ACHN (cell line): ENCODE results near the gene SRGAP2C.
"Not testable (repeated sequence)": the region's sequence is repeated elsewhere in the genome, so short reads cannot be mapped to it uniquely, and the experiment has no call there.

Experiments
- DNase-seq: peaks from one replicate; pipeline ENCODE4 v3.0.0-alpha.2; 2015
- in situ Hi-C: cut with HindIII; loops from 2 replicates; pipeline ENCODE4 v1.10.0; 2017; ENCODE audit warnings: low sequenced_read_pairs, low pct_ligation_motif_present, low pct_unique_long_range_greater_than_20kb

The SRGAP2C gene

DNA sequence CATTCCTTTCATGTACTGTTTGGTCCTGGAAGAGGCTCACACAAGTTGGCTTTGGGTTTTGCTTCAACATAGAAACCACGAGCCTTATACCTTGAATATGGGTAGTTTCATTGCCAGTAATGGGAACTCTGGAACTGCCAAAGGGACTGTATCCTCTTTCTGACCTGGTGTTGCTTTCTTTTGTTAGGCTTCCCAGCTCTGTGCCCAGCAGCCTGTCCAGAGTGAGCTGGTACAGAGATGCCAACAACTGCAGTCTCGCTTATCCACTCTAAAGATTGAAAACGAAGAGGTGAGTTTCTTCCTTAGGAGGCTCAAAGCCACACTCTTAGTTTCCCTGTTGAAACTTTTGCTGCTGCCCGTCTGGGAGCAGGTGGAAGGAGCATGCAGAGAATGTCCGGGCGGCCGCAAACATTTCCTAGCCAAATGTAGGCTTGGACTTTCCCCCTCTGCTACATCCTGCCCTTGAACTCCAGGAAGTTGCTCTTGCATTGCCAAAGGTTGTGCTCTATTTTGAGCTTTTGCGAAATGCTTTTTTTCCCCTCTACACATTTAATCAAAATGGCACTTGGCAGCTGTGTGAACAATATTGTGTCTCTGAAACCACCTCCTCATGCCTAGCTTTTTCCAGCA, 201.7 kb downstream of the SRGAP2C start:
- in situ Hi-C loops, result not testable (repeated sequence)

DNA sequence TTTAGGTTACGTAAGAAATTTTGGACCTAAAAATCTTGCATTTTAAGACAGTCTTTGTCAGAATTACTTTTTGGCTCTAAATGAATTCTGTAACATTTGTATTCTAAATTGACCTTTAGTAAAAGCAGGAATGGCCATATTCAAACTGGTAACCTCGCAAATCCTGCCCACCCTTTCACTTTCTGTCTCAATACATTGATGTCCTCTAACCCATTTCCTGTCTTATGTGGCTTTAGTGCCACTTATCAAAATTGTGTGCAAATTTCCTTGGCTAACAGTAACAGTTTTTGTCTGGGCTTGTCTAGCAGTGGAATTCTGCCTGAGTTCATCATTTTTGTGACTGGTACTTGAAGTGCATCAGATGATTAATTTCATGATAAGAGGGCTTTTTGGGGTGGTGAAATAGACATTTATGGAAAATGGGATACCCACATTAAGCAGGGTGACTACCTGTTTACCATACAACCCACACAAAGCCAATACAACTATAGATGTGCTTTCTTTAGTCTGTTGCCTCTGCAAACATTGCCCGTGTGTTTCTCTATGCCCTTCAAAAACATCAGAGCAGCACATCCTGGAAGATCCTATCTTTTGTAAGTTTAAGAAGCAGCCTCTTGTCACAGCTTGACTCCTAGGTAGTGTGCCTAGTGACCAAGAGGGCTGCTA, 205.3 kb downstream of the SRGAP2C start:
- in situ Hi-C loops, result not testable (repeated sequence)

More for the DNA sequence above, 201.7 kb downstream of the SRGAP2C start:
- DNase-seq, result not testable (repeated sequence)

DNA sequence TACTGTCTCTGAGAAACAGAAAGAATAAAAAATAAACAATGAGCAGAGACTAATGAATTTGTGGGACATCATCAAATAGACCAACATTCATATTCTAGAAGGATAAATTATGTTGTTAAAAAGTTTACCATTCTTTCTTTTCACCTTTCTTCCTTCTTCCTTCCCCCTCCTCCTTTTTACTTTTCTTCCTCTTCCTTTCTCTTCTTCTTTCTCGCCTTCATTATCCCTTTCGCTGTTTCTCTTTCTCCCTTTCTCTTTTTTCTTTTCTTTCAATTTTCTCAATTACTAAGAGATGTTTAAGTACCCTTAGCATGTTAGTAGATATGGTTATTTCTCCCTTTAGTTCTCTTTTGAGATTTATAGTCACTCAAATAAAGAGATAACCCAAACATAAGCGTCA, 207.4 kb downstream of the SRGAP2C start:
- in situ Hi-C loops, DNase-seq: not testable (repeated sequence)

More for the DNA sequence above, 205.3 kb downstream of the SRGAP2C start:
- DNase-seq, result not testable (repeated sequence)

DNA sequence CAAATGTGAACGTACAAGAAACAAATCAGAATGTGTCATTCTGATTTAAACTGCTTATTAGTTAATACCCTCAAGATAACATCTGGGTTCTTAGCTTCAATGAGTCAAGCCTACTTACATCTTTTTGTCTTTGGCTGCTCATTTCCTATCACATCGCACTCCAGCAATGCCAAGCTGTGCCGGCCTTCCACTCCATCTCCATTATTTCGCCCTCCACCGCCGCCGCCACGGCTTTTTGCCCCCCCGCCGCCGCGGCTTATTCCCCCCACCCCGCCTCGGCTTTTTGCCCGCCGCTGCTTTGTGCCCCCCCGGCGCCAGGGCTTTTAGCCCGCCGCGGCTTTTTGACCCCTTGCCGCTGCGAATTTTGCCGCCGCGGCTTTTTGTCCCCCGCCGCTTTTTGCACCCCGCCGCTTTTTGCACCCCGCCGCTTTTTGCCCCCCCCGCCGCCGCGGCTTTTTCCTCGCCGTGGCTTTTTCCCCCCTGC, 211.0 kb downstream of the SRGAP2C start:
- in situ Hi-C loops, DNase-seq: not testable (repeated sequence)

DNA sequence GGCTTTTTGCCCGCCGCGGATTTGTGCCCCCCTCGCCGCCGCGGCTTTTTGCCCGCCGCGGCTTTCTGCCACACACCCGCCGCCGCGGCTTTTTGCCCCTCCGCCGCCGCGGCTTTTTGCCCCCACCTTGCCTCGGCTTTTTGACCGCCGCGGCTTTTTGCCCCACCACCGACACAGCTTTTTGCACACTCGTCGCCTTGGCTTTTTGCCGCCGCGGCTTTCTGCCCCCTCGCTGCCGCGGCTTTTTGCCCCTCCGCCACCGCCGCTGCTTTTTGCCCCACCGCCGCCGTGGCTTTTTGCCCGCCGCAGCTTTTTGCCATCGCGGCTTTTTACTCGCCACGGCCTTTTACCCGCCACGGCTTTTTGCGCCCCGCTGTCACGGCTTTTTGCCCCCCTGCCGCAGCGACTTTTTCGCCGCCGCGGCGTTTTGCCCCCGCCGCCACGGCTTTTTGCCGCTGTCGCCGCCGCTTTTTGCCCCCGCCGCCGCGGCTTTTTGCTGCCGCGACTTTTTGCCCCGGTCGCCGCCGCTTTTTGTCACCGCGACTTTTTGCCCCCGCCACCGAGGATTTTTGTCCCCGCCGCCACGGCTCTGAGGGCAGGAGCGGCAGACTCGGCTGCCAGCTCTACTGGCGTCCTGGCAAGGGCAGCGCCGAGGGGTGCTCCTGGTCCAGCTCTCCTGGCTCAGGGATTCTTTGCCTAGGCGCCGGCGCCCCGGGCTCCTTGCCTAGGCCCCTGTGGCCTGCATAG, 211.7 kb downstream of the SRGAP2C start:
- in situ Hi-C loops, DNase-seq: not testable (repeated sequence)

DNA sequence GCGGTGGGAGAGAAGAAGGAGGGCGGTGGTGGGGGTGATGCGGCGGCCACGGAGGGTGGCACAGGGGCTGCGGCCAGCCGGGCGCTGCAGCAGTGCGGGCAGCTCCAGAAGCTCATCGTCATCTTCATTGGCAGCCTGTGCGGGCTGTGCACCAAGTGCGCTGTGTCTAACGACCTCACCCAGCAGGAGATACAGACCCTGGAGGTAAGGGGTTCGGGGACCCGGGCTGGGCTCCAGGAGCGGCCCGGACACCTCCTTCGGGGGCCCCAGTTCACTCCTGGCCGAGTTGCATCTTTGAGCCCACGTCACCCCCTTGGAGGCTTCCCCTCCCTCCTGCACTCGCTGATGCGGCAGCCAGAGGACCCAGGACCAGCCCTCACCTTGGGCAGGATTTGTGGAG, 212.3 kb downstream of the SRGAP2C start:
- in situ Hi-C loops, DNase-seq: not testable (repeated sequence)

DNA sequence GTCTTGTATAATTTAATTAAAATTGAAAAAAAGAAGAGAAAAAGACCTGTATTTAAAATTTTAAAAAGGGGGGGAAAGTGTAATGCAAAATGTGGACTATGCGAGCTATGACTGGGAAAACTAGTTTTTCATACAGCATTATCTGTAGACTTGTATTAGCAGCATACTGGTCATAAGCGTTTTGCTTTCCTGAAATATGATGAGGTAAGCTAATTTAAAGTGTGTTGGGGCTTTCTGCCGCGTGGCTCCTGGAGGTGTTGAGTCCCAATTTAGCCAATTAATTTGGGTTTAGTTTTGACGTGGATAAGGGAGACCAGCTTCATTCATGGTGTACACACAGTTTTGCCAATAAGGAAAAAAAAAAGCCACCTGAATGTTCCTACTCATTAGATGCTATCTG, 214.4 kb downstream of the SRGAP2C start:
- DNase-seq, in situ Hi-C loops: not testable (repeated sequence)

DNA sequence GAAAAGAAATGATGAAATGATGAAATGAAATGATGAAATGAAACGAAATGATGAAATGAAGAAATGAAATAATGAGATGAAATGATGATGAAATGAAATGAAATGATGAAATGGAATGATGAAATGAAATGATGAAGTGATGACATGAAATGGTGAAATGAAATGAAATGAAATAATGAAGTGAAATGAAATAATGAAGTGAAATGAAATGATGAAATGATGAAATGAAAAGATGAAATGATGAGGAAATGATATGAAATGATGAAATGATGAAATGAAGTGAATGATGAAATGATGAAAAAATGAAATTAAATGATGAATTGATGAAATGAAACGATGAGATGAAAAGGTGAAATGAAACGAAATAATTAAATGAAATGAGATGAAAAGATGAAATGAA, 215.3 kb downstream of the SRGAP2C start:
- in situ Hi-C loops, DNase-seq: not testable (repeated sequence)

DNA sequence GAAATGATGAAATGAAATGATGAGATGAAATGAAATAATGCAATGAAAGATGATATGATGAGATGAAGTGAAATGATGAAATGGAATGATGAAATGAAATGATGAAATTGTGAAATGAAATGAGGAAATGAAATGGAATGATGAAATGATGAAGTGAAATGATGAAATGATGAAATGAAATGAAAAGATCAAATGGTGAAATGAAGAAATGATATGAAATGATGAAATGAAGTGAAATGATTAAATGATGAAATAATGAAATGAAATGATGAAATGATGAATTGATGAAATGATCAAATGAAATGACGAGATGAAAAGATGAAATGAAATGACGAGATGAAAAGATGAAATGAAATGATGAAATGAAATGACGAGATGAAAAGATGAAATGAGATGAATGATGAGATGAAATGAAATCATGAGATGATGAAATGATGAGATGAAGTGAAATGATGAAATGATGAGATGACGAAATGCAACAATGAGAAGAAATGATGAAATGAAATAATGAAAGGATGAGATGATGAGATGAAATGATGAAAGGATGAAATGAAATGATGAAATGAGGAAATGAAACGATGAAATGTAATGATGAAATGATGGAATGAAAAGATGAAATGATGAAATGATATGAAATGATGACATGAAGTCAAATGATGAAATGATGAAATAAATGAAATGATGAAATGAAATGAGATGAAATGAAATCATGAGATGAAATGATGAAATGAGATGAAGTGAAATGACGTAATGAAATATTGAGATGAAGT, 216.0 kb downstream of the SRGAP2C start:
- in situ Hi-C loops, DNase-seq: not testable (repeated sequence)

DNA sequence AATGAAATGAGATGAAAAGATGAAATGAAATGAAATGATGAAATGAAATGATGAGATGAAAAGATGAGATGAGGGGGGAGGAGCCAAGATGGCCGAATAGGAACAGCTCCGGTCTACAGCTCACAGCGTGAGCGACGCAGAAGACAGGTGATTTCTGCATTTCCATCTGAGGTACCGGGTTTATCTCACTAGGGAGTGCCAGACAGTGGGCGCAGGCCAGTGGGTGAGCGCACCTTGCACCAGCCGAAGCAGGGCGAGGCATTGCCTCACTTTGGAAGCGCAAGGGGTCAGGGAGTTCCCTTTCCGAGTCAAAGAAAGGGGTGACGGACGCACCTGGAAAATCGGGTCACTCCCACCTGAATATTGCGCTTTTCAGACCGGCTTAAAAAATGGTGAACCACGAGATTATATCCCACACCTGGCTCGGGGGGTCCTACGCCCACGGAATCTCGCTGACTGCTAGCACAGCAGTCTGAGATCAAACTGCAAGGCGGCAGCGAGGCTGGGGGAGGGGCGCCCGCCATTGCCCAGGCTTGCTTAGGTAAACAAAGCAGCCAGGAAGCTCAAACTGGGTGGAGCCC, 216.7 kb downstream of the SRGAP2C start:
- DNase-seq, in situ Hi-C loops: not testable (repeated sequence)

DNA sequence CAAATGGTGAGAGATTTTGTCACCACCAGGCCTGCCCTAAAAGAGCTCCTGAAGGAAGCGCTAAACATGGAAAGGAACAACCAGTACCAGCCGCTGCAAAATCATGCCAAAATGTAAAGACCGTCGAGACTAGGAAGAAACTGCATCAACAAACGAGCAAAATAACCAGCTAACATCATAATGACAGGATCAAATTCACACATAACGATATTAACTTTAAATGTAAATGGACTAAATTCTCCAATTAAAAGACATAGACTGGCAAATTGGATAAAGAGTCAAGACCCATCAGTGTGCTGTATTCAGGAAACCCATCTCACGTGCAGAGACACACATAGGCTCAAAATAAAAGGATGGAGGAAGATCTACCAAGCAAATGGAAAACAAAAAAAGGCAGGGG, 218.5 kb downstream of the SRGAP2C start:
- DNase-seq, in situ Hi-C loops: not testable (repeated sequence)

DNA sequence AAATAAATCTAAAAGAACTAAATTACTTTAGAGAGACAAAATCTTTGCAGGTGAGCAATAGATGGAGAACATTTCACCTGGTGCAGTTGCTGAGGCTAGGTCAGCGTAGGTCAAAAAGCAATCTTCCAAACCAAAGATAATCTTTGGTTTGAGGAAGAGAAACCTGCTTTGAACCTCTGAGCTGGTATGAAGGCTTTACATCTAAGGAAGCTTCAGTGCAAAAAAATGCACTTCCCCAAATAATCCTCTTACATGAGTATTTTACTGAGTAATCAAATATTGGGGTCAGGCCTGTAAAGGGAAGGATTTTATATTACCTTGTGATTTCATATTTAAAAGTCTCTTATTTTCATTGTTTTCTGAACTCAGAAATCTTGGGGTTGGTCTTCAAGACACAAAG, 223.6 kb downstream of the SRGAP2C start:
- DNase-seq, result no peak
- in situ Hi-C loops, result no loop called here

DNA sequence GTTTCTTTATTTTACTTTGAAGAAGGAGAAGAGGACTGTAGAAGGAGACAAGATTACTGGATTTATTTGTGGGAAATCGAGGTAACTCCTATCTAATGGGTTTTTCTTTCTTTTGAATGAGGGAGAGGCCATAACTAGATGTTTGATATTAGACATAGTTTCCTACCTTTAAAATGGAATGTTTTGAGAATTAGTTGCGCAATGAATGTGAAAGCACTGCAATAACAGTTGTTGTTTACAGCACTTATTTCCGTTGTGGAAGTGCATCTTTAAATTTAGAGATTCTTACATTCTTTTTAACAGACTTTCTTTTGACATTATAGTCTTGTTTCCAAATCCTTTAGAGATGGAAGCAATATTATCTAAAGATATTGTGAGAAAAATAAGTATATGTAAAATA, 229.0 kb downstream of the SRGAP2C start:
- no peak for DNase-seq
- in situ Hi-C loops, result no loop called here

DNA sequence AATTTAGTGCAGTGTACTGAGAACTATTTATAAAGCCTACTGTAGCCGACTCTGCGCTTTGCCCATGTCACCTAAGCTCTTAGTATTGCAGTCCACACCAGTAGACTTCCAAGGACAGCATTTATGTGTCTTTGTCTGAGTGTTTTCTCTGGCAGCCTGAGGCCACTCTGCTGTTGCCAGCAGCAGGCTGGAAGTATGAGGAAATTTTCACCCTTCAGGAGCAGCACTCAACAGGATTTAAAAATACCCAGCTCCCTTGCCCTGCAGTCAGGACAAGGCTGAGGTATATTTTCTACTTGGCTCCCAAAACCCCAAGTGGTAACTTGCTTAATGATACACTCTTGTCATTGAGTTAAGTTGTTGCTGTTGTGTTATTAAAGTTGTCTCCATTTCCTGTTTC, 230.1 kb downstream of the SRGAP2C start:
- in situ Hi-C loops, result no loop called here

DNA sequence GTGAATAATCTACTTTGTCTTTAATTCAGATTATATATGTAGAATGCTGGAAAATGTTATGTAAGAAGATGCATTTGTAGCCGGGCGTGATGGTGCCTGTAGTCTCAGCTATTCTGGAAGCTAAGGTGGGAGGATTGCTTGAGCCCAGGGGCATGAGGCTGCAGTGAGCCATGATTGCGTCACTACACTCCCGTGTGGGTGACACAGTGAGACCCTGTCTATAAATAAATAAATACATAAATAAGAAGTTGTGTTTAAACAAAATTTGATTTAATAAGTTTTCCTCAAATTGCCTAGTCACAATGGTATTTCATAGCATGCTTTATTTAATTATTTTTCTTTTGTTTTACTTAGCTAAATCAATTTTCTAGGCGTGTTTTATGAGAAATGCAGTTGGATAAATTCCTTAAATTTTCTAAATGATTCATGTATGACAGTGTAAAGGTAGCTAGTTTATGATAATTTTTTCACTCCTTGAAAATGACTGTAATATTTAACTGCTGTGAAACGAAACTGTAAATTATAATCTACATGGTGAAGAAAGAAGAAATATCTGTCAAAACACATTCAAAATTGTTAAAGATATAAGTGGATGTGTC, 232.6 kb downstream of the SRGAP2C start:
- in situ Hi-C loops, result no loop called here
- DNase-seq, result peak; percentile 14

More for the DNA sequence above, 230.1 kb downstream of the SRGAP2C start:
- DNase-seq, result peak; percentile 25

DNA sequence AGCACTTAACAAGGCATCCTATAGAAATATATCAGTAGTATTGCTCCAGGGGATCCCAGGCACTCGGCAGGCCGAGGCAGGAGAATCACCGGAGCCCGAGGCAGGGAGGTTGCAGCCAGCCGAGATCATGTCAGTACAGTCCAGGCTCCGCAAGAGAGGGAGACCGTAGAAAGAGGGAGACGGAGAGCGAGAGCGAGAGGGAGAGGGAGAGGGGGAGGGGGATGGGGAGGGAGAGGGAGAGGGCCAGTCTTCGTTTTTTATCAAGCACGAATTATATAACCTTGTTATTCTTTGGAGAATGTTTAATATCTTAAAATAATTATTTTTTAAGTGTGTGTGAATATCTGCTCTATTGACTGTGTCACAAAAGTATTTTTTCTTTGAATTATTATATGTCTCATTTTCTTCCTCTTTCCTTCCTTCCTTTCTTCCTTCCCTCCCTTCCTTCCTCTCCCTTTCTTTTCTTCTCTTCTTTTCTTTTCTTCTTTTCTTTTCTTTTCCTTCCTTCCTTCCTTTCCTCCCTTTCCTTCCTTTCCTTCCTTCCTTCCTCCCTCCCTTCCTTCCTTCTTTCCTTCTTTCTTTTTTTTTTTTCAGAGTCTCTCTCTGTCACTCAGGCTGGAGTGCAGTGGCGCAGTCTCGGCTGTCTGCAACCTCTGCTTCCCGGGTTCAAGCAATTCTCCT, 233.7 kb downstream of the SRGAP2C start:
- DNase-seq, result no peak
- in situ Hi-C loops, result no loop called here

DNA sequence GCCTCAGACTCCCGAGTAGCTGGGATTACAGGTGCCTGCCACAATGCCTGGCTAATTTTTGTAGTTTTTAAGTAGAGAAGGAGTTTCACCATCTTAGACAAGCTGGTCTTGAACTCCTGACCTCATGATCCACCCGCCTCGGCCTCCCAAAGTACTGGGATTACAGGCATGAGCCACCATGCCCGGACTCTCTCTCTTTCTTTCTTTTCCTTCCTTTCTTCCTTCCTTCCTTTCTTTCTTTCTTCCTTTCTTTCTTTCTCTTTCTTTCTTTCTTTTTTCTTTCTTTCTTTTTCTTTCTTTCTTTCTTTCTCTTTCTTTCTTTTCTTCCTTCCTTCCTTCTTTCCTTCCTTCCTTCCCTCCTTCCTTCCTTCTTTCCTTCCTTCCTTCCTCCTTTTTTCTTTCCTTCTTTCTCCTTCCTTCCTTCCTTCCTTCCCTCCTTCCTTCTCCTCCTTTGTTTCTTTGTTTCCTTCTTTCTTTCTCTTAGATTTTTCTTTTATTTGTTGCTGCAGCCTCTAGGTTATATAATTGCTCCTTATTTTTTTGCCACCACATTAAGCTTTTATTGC, 234.4 kb downstream of the SRGAP2C start:
- in situ Hi-C loops, DNase-seq: not testable (repeated sequence)
